ENCODE measurements around the gene SEMA3D.
A peak's percentile ranks its signal among the peaks of the same experiment; 100 is the strongest.

SEMA3D gene

DNA sequence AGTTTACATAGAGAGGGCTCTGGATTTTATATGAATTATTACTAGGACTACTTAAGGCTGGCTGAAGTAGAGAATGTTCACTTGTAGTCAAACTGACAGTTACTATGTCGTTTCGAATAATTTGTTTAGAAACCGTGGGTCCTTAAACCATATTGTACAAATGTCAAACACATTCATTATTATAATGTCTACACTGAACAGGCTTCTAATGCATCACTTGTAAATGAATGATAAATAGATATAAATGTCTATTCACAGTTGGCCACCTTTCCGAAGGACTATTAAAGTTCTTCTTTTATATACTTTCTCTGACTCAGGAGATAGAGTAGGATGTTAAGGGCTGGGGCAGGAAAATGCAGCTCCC is 95.3 kb downstream of the SEMA3D start:
- no peaks in the 10 kb centered on the region for H3K9me3 Mint-ChIP-seq
- DNase-seq: no peak
- H3K4me3 Mint-ChIP-seq: no peak overlapping the region
- no peaks in the 10 kb centered on the region for H3K4me1 Mint-ChIP-seq
- peaks cover 26% of the 10 kb centered on the region for H3K36me3 Mint-ChIP-seq (ENCODE audit: low read depth)
- TF ChIP-seq, protein P1, sequence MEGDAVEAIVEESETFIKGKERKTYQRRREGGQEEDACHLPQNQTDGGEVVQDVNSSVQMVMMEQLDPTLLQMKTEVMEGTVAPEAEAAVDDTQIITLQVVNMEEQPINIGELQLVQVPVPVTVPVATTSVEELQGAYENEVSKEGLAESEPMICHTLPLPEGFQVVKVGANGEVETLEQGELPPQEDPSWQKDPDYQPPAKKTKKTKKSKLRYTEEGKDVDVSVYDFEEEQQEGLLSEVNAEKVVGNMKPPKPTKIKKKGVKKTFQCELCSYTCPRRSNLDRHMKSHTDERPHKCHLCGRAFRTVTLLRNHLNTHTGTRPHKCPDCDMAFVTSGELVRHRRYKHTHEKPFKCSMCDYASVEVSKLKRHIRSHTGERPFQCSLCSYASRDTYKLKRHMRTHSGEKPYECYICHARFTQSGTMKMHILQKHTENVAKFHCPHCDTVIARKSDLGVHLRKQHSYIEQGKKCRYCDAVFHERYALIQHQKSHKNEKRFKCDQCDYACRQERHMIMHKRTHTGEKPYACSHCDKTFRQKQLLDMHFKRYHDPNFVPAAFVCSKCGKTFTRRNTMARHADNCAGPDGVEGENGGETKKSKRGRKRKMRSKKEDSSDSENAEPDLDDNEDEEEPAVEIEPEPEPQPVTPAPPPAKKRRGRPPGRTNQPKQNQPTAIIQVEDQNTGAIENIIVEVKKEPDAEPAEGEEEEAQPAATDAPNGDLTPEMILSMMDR (IDR thresholded peaks at IDR 0.05): no peak
- no peak overlapping the region for H3K27ac Mint-ChIP-seq
- H3K27me3 Mint-ChIP-seq (ENCODE audit: low read depth, poor library complexity): peaks cover 4% of the 10 kb centered on the region

DNA sequence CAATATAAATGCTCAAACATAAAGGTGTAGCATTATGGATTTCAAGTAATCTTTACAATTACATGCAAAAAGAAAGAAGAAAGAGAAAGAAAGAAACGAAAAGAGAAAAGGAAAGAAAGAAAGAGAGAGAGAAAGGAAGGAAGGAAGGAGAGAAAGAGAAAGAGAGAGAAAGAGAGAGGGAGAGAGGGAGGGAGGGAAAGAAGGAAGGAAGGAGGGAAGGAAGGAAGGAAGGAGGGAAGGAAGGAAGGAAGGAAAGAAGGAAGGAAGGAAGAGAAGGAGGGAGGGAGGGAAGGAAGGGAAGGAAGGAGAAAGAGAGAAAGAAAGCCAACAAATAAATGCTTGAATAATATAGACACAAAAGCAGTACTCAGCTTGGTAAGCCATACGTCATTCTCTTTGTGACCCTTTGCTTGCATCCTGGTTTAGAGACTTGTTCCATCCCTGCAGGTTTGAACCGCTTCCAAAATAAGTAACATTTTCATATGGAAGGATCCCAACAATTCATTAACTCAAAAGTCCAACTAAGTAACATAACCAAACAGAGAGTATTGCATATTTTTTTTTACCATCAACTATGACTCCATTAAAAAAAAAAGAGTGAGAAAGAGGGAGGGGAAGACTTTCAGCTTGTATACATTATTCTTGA is 95.8 kb downstream of the SEMA3D start:
- H3K36me3 Mint-ChIP-seq (ENCODE audit: low read depth): peaks cover 26% of the 10 kb centered on the region
- H3K27ac Mint-ChIP-seq: no peak overlapping the region
- no peak for DNase-seq
- no peaks in the 10 kb centered on the region for H3K4me1 Mint-ChIP-seq
- no peak overlapping the region for H3K4me3 Mint-ChIP-seq
- H3K27me3 Mint-ChIP-seq (ENCODE audit: low read depth, poor library complexity): peaks cover 4% of the 10 kb centered on the region
- TF ChIP-seq, protein P1 (IDR thresholded peaks at IDR 0.05): no peak
- H3K9me3 Mint-ChIP-seq: no peaks in the 10 kb centered on the region

DNA sequence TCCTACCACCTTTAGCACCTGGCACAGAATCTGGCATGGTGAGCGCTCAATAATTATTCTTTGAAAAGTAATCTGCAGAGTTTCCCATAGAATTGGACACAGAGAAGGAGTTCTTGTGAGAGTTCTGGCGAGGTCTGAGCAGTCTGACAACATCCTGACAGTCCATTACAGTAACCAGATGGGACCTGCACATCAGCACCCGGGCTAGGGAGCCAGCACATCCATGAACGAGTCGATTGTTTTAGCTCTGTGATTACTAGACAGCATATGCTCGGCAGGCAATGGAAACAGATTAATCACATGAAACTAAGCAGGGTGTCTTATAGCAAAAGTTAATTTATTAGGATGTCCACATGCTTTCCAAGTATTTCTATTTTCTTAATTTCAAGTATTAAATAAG is 96.7 kb downstream of the SEMA3D start:
- Mint-ChIP-seq H3K9me3 (no peaks in the 10 kb centered on the region), H3K27me3 (ENCODE audit: low read depth, poor library complexity) (peaks cover 4% of the 10 kb centered on the region), H3K36me3 (ENCODE audit: low read depth) (peaks cover 26% of the 10 kb centered on the region), H3K4me3 (no peak overlapping the region), H3K27ac (peak overlapping the region; percentile 72), H3K4me1 (no peaks in the 10 kb centered on the region)
- TF ChIP-seq, protein P1 (IDR thresholded peaks at IDR 0.05): no peak
- no peak for DNase-seq

DNA sequence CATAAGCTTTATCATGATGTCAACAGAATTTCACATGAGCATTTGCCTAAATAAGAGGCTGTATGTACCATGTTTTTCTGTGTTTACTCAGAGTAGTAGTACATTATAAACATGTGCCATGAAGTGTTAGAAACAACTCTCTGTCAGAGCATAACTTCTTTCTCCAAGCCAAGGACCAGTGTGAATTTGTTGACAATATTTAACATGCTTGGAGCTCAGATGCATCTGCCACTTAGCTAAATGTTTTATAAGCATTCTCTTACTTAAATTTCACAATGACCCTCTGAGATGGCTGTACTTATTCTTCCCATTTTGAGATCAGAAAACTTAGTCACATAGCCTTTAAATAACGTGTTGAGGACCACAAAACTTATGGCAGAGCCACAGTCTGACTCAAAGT is 105.0 kb downstream of the SEMA3D start:
- TF ChIP-seq, protein P1 (IDR thresholded peaks at IDR 0.05): no peak
- peaks cover 30% of the 10 kb centered on the region for H3K36me3 Mint-ChIP-seq (ENCODE audit: low read depth)
- no peak for DNase-seq
- peaks cover 25% of the 10 kb centered on the region for H3K4me1 Mint-ChIP-seq
- H3K9me3 Mint-ChIP-seq: peaks cover 14% of the 10 kb centered on the region
- H3K27ac Mint-ChIP-seq: peak overlapping the region; percentile 19
- H3K27me3 Mint-ChIP-seq (ENCODE audit: low read depth, poor library complexity): no peaks in the 10 kb centered on the region
- H3K4me3 Mint-ChIP-seq: no peak overlapping the region

DNA sequence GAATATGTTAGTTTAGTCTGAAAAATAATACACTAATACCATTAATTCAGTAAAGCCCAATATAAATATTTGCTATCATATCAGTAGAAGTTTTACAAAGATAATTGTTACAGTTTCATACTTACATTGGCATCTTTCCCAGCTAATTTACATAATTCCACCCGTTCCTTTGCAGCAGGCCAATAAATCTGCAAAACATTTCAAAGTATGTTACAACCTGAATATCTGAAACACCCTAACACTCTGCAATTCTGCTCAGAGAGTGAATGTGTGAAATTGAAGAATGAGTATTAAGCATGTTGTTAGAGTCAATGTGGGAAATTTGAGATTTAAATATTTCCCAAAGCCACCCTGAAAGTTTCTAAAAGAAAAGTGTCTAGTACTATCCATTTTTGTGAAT is 105.5 kb downstream of the SEMA3D start:
- no peak overlapping the region for H3K4me3 Mint-ChIP-seq
- peaks cover 14% of the 10 kb centered on the region for H3K9me3 Mint-ChIP-seq
- H3K4me1 Mint-ChIP-seq: peaks cover 25% of the 10 kb centered on the region
- H3K27me3 Mint-ChIP-seq (ENCODE audit: low read depth, poor library complexity): no peaks in the 10 kb centered on the region
- no peak overlapping the region for H3K27ac Mint-ChIP-seq
- DNase-seq: no peak
- TF ChIP-seq, protein P1 (IDR thresholded peaks at IDR 0.05): no peak
- peaks cover 30% of the 10 kb centered on the region for H3K36me3 Mint-ChIP-seq (ENCODE audit: low read depth)

DNA sequence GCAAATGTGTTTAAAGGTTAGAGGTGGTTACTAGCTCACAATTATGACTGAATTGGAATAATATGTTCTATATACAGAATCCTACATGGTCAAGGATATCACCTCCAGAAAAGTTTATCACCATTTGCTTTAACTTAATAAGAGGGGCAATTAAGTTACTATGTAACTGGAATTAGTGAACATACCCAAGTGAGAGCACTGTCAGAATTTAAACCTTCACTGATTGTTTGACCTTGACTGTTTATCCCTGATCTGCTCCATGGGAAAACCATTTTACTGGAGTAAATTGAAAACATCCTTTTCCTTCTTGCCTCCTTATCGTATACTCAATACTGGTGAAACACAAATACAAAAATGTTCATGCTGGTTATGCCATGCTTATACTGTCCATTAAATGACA is 107.4 kb downstream of the SEMA3D start:
- no peak overlapping the region for H3K4me3 Mint-ChIP-seq
- no peak overlapping the region for H3K27ac Mint-ChIP-seq
- no peaks in the 10 kb centered on the region for H3K27me3 Mint-ChIP-seq (ENCODE audit: low read depth, poor library complexity)
- peaks cover 8% of the 10 kb centered on the region for H3K9me3 Mint-ChIP-seq
- peaks cover 44% of the 10 kb centered on the region for H3K4me1 Mint-ChIP-seq
- DNase-seq: no peak
- TF ChIP-seq, protein P1 (IDR thresholded peaks at IDR 0.05): no peak
- peaks cover 24% of the 10 kb centered on the region for H3K36me3 Mint-ChIP-seq (ENCODE audit: low read depth)
